Measurements from ENCODE around the gene SOCS1. TPM values are rescaled to one million over a fixed set of nuclear protein-coding genes. Genes with fewer than 3 reads are reported as not detected.

Gene SOCS1
- total RNA-seq, 1 donor from 2014 or later: 1.6 TPM

DNA sequence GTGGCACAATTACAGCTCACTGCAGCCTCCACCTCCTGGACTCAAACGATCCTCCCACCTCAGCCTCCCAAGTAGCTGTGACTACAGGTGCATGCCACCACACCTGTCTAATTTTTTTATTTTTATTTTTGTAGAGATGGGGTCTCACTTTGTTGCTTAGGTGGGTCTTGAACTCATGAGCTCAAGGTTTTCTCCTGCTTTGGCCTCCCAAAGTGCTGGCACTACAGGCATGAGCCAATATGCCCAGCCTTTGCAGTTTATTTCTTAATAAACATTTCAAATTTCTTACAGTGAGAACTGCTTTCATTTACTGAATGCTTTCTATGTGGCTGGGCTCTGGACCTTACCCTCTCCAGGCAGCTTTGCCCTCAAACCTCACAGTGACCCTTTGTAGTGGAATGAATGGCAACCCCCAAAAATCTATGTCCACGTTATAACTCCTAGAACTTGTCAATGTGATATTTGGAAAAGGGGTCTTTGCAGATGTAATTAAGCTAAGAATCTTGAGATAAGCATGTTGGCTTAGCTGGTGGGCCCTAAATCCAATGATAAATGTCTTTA lies 14.7 kb upstream of the SOCS1 start:
- no peak overlapping the region for H3K4me3 Mint-ChIP-seq
- H3K79me2 ChIP-seq (ENCODE audit: low read depth): no peaks in the 10 kb centered on the region
- H3K36me3 ChIP-seq: no peaks in the 10 kb centered on the region
- DNase-seq (ENCODE audit: low spot score): no peak
- no peaks in the 10 kb centered on the region for H3K9me3 ChIP-seq (ENCODE audit: low read depth)
- H3K9ac ChIP-seq: no peak overlapping the region
- H2AFZ ChIP-seq (replicated peaks): no peak overlapping the region
- no peaks in the 10 kb centered on the region for H3F3A ChIP-seq (ENCODE audit: low read depth)
- H4K20me1 ChIP-seq (ENCODE audit: low read depth): no peaks in the 10 kb centered on the region
- H3K36me3 Mint-ChIP-seq: no peaks in the 10 kb centered on the region
- TF ChIP-seq, protein P1, sequence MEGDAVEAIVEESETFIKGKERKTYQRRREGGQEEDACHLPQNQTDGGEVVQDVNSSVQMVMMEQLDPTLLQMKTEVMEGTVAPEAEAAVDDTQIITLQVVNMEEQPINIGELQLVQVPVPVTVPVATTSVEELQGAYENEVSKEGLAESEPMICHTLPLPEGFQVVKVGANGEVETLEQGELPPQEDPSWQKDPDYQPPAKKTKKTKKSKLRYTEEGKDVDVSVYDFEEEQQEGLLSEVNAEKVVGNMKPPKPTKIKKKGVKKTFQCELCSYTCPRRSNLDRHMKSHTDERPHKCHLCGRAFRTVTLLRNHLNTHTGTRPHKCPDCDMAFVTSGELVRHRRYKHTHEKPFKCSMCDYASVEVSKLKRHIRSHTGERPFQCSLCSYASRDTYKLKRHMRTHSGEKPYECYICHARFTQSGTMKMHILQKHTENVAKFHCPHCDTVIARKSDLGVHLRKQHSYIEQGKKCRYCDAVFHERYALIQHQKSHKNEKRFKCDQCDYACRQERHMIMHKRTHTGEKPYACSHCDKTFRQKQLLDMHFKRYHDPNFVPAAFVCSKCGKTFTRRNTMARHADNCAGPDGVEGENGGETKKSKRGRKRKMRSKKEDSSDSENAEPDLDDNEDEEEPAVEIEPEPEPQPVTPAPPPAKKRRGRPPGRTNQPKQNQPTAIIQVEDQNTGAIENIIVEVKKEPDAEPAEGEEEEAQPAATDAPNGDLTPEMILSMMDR (IDR thresholded peaks at IDR 0.05): no peak
- TF ChIP-seq EZH2phosphoT487 (IDR thresholded peaks at IDR 0.05): no peak
- no peak overlapping the region for H3K4me3 ChIP-seq
- no peaks in the 10 kb centered on the region for H3K27me3 ChIP-seq
- H3K4me2 ChIP-seq: no peak overlapping the region
- H3K9me3 Mint-ChIP-seq: no peaks in the 10 kb centered on the region
- H3K4me1 Mint-ChIP-seq: peaks cover 22% of the 10 kb centered on the region
- H3K27me3 Mint-ChIP-seq (ENCODE audit: insufficient read depth, low read depth): peaks cover 5% of the 10 kb centered on the region
- H3K27ac Mint-ChIP-seq: no peak overlapping the region
- no peaks in the 10 kb centered on the region for H3K4me1 ChIP-seq
- no peak overlapping the region for H3K27ac ChIP-seq

DNA sequence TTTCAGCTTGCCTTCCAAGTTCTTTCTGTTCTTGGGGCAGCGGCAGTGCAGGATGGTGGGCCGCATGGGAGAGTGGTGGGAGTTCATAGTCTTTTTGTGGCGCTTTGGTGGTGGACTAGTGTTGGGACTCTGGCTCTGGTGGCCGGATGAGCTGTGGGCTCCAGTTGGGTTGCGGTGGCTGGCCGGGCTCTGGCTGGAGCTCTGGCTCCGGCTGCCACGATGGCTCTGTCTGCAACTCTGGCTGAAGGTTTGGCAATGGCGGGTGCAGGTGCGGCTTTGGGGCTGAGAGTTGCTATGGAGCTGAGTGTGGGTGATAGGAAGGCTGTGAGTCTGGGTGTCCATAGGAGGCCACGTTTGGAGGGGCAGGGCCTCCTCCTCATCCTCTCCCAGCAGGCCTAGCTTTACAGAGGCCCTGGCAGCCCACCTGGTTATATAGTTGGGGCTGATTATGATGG lies 12.9 kb upstream of the SOCS1 start, which contains the start of gene TNP2:
TSS of gene TNP2 (minus strand) at position 405 of the 455 bp plus-strand sequence. CDS start at position 342, 63 bp downstream.
- H3K79me2 ChIP-seq (ENCODE audit: low read depth): no peaks in the 10 kb centered on the region
- Mint-ChIP-seq H3K4me1 (peaks cover 12% of the 10 kb centered on the region), H3K9me3 (no peaks in the 10 kb centered on the region), H3K27ac (no peak within 1 kb of the TSS), H3K27me3 (ENCODE audit: insufficient read depth, low read depth) (peaks cover 3% of the 10 kb centered on the region), H3K4me3 (no peak within 1 kb of the TSS), H3K36me3 (no peaks in the 10 kb centered on the region)
- H2AFZ ChIP-seq (replicated peaks): no peak within 1 kb of the TSS
- no peaks in the 10 kb centered on the region for H3K9me3 ChIP-seq (ENCODE audit: low read depth)
- H3K4me3 ChIP-seq: no peak within 1 kb of the TSS
- no peaks in the 10 kb centered on the region for H3K36me3 ChIP-seq
- no peak within 1 kb of the TSS for H3K27ac ChIP-seq
- no peaks in the 10 kb centered on the region for H3K4me1 ChIP-seq
- H3K9ac ChIP-seq: no peak within 1 kb of the TSS
- no peaks in the 10 kb centered on the region for H3K27me3 ChIP-seq
- H3K4me2 ChIP-seq: no peak within 1 kb of the TSS
- no peak for DNase-seq (ENCODE audit: low spot score)
- H4K20me1 ChIP-seq (ENCODE audit: low read depth): no peaks in the 10 kb centered on the region
- TF ChIP-seq, protein P1 (IDR thresholded peaks at IDR 0.05): no peak
- TF ChIP-seq EZH2 (IDR thresholded peaks at IDR 0.05): no peak
- TF ChIP-seq EZH2phosphoT487 (IDR thresholded peaks at IDR 0.05): no peak
- H3F3A ChIP-seq (ENCODE audit: low read depth): no peaks in the 10 kb centered on the region

DNA sequence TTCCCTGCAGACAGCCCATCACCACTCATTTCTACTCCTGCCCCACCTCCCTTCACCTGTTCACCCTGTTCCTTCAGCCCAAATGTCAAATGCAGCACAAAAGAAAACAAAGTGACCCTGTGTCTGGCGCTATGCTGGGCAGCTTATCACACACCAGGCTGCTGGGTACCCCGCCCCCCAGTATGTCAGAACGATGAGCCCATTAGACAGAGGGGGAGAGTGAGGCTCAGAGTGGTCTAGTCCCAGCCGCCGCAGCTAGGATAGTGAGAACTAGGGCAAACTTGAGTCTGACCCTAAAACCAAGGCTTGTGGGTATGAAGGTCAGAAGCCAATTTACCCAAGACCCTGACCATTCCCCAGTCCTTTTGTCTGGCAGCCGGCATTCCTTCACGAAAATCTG lies 9.1 kb upstream of the SOCS1 start:
- no peak for DNase-seq (ENCODE audit: low spot score)
- H3K27ac ChIP-seq: no peak overlapping the region
- no peaks in the 10 kb centered on the region for H3K4me1 ChIP-seq
- Mint-ChIP-seq H3K36me3 (no peaks in the 10 kb centered on the region), H3K27ac (no peak overlapping the region), H3K4me1 (no peaks in the 10 kb centered on the region), H3K4me3 (no peak overlapping the region), H3K27me3 (ENCODE audit: insufficient read depth, low read depth) (peaks cover 4% of the 10 kb centered on the region), H3K9me3 (no peaks in the 10 kb centered on the region)
- no peaks in the 10 kb centered on the region for H4K20me1 ChIP-seq (ENCODE audit: low read depth)
- H2AFZ ChIP-seq (replicated peaks): no peak overlapping the region
- no peak for TF ChIP-seq EZH2phosphoT487 (IDR thresholded peaks at IDR 0.05)
- no peak for TF ChIP-seq EZH2 (IDR thresholded peaks at IDR 0.05)
- TF ChIP-seq, protein P1 (IDR thresholded peaks at IDR 0.05): no peak
- H3K4me2 ChIP-seq: no peak overlapping the region
- H3K36me3 ChIP-seq: no peaks in the 10 kb centered on the region
- H3K4me3 ChIP-seq: no peak overlapping the region
- H3K9ac ChIP-seq: no peak overlapping the region
- no peaks in the 10 kb centered on the region for H3K9me3 ChIP-seq (ENCODE audit: low read depth)
- H3K27me3 ChIP-seq: no peaks in the 10 kb centered on the region
- no peaks in the 10 kb centered on the region for H3F3A ChIP-seq (ENCODE audit: low read depth)
- no peaks in the 10 kb centered on the region for H3K79me2 ChIP-seq (ENCODE audit: low read depth)

Measured in neural progenitor cell (in vitro differentiated cells).